Measurements from ENCODE around the gene BCAS3.

BCAS3 gene

GRCh38 chr17:60817192-60817591 lies 139.5 kb downstream of the BCAS3 start:
- TF ChIP-seq POLR2A (IDR thresholded peaks at IDR 0.05; ENCODE audit: low read length) (no peak), GATA1 (IDR thresholded peaks at IDR 0.05; ENCODE audit: low read depth, low read length) (no peak)
- DNase-seq: no peak

- TF ChIP-seq POLR2A (IDR thresholded peaks at IDR 0.05; ENCODE audit: low read length) (no peak), GATA1 (IDR thresholded peaks at IDR 0.05; ENCODE audit: low read depth, low read length) (no peak)
These were observed 141.9 kb downstream of the BCAS3 start for GRCh38 chr17:60819447-60820130.

DNA sequence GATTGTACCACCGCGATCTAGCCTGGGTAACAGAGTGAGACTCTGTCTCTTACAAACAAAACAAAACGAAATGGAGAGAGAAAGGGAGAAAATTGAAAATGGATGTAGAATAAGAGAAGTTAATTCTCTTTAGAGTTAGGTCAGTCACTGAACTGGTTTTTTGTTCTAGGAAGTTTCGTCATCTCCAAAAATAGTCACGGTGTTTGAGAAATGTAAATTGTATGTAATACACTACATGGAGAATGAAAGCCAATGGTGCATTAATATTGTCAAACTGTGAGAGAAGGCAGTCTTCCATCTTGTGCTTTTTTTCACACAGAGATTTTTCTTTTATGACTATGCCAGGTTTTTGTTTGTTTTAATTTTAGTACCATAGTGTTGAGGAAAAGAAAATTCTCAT lies 145.9 kb downstream of the BCAS3 start:
- no peak for DNase-seq
- TF ChIP-seq GATA1 (IDR thresholded peaks at IDR 0.05; ENCODE audit: low read depth, low read length) (no peak), POLR2A (IDR thresholded peaks at IDR 0.05; ENCODE audit: low read length) (no peak)

More at GRCh38 chr17:60819447-60820130, 141.9 kb downstream of the BCAS3 start:
- DNase-seq: peak in 1 of 2 experiments; percentile 56

DNA sequence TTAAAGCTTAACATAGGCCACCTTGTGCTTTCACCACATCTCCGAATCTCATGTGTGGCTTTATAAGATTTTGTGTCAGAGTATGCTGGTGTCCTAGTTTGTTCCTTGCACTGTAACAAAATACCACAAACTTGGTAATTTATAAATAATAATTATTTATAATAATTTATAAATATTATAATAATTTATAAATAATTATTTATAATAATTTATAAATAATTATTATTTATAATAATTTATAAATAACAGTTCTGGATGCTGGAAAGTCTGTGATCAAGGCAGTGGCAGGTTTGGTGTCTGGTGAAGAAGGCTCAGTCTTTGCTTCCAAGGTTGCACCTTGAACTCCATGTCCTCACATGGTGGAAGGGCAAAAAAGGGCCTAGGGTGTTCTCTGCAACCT lies 147.7 kb downstream of the BCAS3 start:
- no peak for TF ChIP-seq GATA1 (IDR thresholded peaks at IDR 0.05; ENCODE audit: low read depth, low read length)
- TF ChIP-seq POLR2A (IDR thresholded peaks at IDR 0.05; ENCODE audit: low read length): no peak
- no peak for DNase-seq

DNA sequence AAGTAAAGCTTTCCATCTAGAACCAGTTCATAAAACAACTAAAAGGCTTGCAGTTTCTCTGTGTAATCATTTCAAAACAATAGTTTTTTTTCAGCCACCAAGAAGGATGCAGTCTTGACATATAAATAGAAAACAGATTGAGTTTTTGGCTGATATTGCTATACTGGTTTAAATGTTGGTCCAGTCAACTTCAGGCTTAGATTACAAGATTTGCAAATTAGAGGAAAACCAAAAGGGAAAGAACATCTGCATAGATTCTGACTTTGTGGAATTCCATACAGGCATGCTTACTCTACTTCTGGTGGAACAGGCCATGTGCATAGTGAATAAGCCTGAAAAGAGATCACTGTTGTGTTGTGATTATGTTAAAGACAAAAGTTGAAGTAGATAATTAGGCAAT lies 150.3 kb downstream of the BCAS3 start:
- TF ChIP-seq POLR2A (IDR thresholded peaks at IDR 0.05; ENCODE audit: low read length) (no peak), GATA1 (IDR thresholded peaks at IDR 0.05; ENCODE audit: low read depth, low read length) (no peak)
- DNase-seq: no peak

DNA sequence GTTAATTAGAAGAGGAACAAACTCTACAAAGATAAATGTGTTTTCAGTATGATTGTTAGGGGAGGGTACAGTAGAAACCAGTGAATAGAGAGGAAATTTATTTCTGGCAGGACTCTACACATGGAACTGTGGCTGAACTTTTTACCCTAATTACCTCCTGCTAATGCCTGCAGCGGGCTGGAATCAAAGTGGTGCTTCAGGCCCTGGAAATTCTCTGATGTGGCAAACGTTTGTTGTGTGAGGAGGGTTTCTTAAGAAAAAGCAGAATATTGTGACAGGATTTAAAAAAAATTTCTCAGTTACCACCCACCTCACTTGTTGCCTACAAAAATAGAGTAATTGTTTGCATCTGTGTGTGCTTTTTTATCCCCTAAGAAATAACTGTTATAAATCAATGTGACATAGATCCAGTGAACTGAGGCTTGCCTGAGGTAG lies 154.5 kb downstream of the BCAS3 start:
- DNase-seq: no peak
- TF ChIP-seq POLR2A (IDR thresholded peaks at IDR 0.05; ENCODE audit: low read length) (no peak), GATA1 (IDR thresholded peaks at IDR 0.05; ENCODE audit: low read depth, low read length) (no peak)

DNA sequence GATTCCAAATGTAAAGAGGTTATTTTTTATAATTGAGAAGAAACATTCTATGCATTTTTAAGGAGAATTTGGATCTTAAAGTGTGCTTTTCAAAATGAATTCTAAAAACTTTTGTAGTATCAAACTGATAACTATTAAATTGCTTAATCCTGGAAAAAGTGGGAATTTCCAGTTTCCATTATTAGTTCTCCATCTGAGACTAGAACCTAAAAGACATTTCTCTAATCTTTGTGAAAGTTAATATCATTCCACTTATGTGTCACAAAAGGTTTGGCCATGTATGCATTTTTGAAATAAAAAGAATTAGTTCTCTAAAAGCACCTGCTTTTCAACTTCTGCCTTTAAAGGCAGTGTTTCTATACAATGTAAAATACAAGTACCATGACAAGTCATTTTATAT lies 155.0 kb downstream of the BCAS3 start:
- TF ChIP-seq POLR2A (IDR thresholded peaks at IDR 0.05; ENCODE audit: low read length) (no peak), GATA1 (IDR thresholded peaks at IDR 0.05; ENCODE audit: low read depth, low read length) (no peak)
- no peak for DNase-seq

GRCh38 chr17:60840456-60840855 lies 162.8 kb downstream of the BCAS3 start:
- no peak for DNase-seq
- TF ChIP-seq POLR2A (IDR thresholded peaks at IDR 0.05; ENCODE audit: low read length) (no peak), GATA1 (IDR thresholded peaks at IDR 0.05; ENCODE audit: low read depth, low read length) (no peak)

GRCh38 chr17:60845012-60845411 lies 167.4 kb downstream of the BCAS3 start:
- no peak for DNase-seq
- TF ChIP-seq GATA1 (IDR thresholded peaks at IDR 0.05; ENCODE audit: low read depth, low read length) (no peak), POLR2A (IDR thresholded peaks at IDR 0.05; ENCODE audit: low read length) (no peak)

- no peak for TF ChIP-seq POLR2A (IDR thresholded peaks at IDR 0.05; ENCODE audit: low read length)
- DNase-seq: no peak
These were observed 168.5 kb downstream of the BCAS3 start for GRCh38 chr17:60846175-60846574.

- DNase-seq: no peak
- TF ChIP-seq POLR2A (IDR thresholded peaks at IDR 0.05; ENCODE audit: low read length): no peak
- no peak for TF ChIP-seq GATA1 (IDR thresholded peaks at IDR 0.05; ENCODE audit: low read depth, low read length)
These were observed 173.5 kb downstream of the BCAS3 start for GRCh38 chr17:60851181-60851580.

DNA sequence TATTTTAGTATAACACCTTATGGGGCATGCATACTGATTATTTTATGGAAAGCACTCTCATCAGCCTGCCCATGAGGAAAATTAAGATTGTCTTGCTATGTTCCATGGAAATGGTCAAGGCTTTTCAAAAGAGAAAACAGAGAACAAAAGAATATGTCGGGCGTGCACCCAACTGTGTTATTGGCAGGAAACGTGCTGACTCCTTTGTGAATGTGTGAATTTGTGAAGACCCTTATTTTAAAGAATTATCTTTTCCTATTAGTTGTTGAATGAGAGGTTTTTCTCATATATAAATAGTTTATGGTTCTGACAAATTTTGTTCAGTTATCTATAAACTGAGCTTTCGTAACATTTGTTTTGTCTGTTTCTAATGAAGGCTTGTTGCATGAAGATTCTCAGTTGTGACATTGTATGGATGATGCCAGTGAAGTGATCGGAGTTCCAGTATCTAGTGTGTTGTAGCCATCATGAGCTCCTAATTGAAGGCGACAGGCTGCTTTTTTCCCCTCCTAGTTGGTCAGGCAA lies 180.0 kb downstream of the BCAS3 start:
- no peak for DNase-seq
- TF ChIP-seq GATA1 (IDR thresholded peaks at IDR 0.05; ENCODE audit: low read depth, low read length): no peak
- TF ChIP-seq POLR2A (IDR thresholded peaks at IDR 0.05; ENCODE audit: low read length): no peak

- DNase-seq: no peak
- TF ChIP-seq POLR2A (IDR thresholded peaks at IDR 0.05; ENCODE audit: low read length): no peak
- TF ChIP-seq GATA1 (IDR thresholded peaks at IDR 0.05; ENCODE audit: low read depth, low read length): no peak
These were observed 184.8 kb downstream of the BCAS3 start for GRCh38 chr17:60862482-60862881.

GRCh38 chr17:60863892-60864707 lies 186.4 kb downstream of the BCAS3 start:
- TF ChIP-seq GATA1 (IDR thresholded peaks at IDR 0.05; ENCODE audit: low read depth, low read length) (no peak), POLR2A (IDR thresholded peaks at IDR 0.05; ENCODE audit: low read length) (no peak)
- no peak for DNase-seq

DNA sequence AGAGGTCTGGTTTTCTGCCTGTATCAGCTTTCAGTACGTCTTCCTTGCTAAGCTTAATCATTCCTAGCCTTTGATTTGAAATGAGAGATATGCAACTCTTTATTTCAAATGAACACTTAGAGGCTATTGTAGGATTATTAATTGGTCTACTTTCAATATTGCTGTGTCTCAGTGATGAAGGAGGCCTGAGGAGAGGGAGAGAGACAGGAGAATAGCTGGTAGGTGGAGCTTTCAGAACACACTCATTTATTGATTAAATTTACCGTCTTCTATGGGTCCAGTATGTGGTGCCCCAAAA lies 187.0 kb downstream of the BCAS3 start:
- no peak for TF ChIP-seq GATA1 (IDR thresholded peaks at IDR 0.05; ENCODE audit: low read depth, low read length)
- no peak for TF ChIP-seq POLR2A (IDR thresholded peaks at IDR 0.05; ENCODE audit: low read length)
- DNase-seq: no peak

Measured in erythroblast (primary cell).